Measurements from ENCODE around the gene MAP4K3. TPM values are rescaled to one million over a fixed set of nuclear protein-coding genes. Genes with fewer than 3 reads are reported as not detected.

MAP4K3 gene
- total RNA-seq, 1 experiment from 2014 or later: 21.4 TPM

- Histone ChIP-seq H3K79me2 (ENCODE audit: insufficient read depth, low read length) (peaks cover 87% of the 10 kb centered on the region), H3K27ac (ENCODE audit: low read depth, low read length) (no peak overlapping the region), H2AFZ (ENCODE audit: low read depth, low read length, poor library complexity, severe bottlenecking) (no peak overlapping the region), H4K20me1 (ENCODE audit: insufficient read depth) (no peaks in the 10 kb centered on the region), H3K9me3 (ENCODE audit: control insufficient read depth in 1 of 2, insufficient read depth in 1 of 2, low read depth in 1 of 2, low read length in 2 of 2) (no peaks in the 10 kb centered on the region), H3K4me1 (ENCODE audit: control insufficient read depth in 1 of 2, insufficient read depth in 2 of 2, low read length in 2 of 2) (peaks cover 9 to 40% of the 10 kb centered on the region in 2 experiments), H3K4me2 (ENCODE audit: low read length) (no peak overlapping the region), H3K9ac (ENCODE audit: low read length) (no peak overlapping the region), H3K4me3 (replicated peaks in 1 of 2; ENCODE audit: low read depth in 1 of 2, low read length in 2 of 2) (no peak overlapping the region), H3K36me3 (ENCODE audit: control insufficient read depth in 1 of 2, insufficient read depth in 2 of 2, low read length in 2 of 2) (no peaks in the 10 kb centered on the region), H3K9me2 (ENCODE audit: insufficient read depth) (no peaks in the 10 kb centered on the region), H3K27me3 (ENCODE audit: insufficient read depth, low read length) (no peaks in the 10 kb centered on the region)
- TF ChIP-seq SRF (IDR thresholded peaks at IDR 0.05; ENCODE audit: low read depth) (no peak), ZFX (IDR thresholded peaks at IDR 0.05) (no peak), EZH2phosphoT487 (IDR thresholded peaks at IDR 0.05; ENCODE audit: borderline replicate concordance) (no peak), CTCF (IDR thresholded peaks at IDR 0.05 in 2 of 3, conservative IDR thresholded peaks at IDR 0.05 in 1 of 3; ENCODE audit: borderline replicate concordance in 1 of 3, insufficient read depth in 1 of 3, low read depth in 2 of 3, low read length in 2 of 3) (no peak), ELF1 (IDR thresholded peaks at IDR 0.05; ENCODE audit: borderline replicate concordance, low read depth) (no peak), CBX3 (IDR thresholded peaks at IDR 0.05; ENCODE audit: low read depth) (no peak), EGR1 (IDR thresholded peaks at IDR 0.05; ENCODE audit: low read depth) (no peak), EZH2 (IDR thresholded peaks at IDR 0.05) (no peak), CEBPB (IDR thresholded peaks at IDR 0.05; ENCODE audit: low read depth) (no peak), SP1 (IDR thresholded peaks at IDR 0.05; ENCODE audit: low read depth) (no peak), POLR2A (IDR thresholded peaks at IDR 0.05; ENCODE audit: borderline replicate concordance, extremely low read depth, insufficient read depth, insufficient read length) (no peak), FOSL1 (IDR thresholded peaks at IDR 0.05; ENCODE audit: low read depth) (no peak), JUND (IDR thresholded peaks at IDR 0.05) (no peak), ATF3 (IDR thresholded peaks at IDR 0.05) (no peak), POLR2AphosphoS5 (IDR thresholded peaks at IDR 0.05; ENCODE audit: low read depth, low read length) (no peak), TCF7L2 (IDR thresholded peaks at IDR 0.05; ENCODE audit: borderline replicate concordance, extremely low read depth, insufficient read depth, insufficient read length) (no peak)
- TF ChIP-seq, protein P1, sequence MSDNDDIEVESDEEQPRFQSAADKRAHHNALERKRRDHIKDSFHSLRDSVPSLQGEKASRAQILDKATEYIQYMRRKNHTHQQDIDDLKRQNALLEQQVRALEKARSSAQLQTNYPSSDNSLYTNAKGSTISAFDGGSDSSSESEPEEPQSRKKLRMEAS (IDR thresholded peaks at IDR 0.05): no peak
- ATAC-seq: no peak
- ChIA-PET POLR2A (no interaction called here), CTCF (no interaction called here), RAD21 (ENCODE audit: low non-redundant PET in 1 of 2, low total read pairs in 2 of 2, uncharacterized antibody in 2 of 2, unreplicated experiment in 2 of 2) (no interaction called here)
- DNase-seq (ENCODE audit: low read depth, low spot score): no peak
- intact Hi-C loops (cut with micrococcal nuclease): no loop called here
- no TSS peak for BruUV-seq (replicated peaks)
Observed at GRCh38 chr2:39416140-39416539, 20.9 kb downstream of the MAP4K3 start.
